OCI-LY1 (cell line): ENCODE results near the gene CYB5RL.

Experiments used
- EZH2 ChIP-seq: fragments of 200-600 bp; sonication (generic), shearing (Covaris generic); IDR thresholded peaks from 2 replicates; pipeline ENCODE4 v1.8.0; 2017; ENCODE audit warnings: borderline replicate concordance, mixed run types, mild to moderate bottlenecking, antibody characterized with exemption, low read length, moderate library complexity, mixed read lengths
- TF ChIP-seq, protein P1 (sequence below): fragments of 200-600 bp; sonication (generic), shearing (Covaris generic); IDR thresholded peaks from 2 replicates; pipeline ENCODE4 v1.5.1; 2017; ENCODE audit warnings: mild to moderate bottlenecking, antibody characterized with exemption, low read length, moderate library complexity, mixed read lengths

DNA sequence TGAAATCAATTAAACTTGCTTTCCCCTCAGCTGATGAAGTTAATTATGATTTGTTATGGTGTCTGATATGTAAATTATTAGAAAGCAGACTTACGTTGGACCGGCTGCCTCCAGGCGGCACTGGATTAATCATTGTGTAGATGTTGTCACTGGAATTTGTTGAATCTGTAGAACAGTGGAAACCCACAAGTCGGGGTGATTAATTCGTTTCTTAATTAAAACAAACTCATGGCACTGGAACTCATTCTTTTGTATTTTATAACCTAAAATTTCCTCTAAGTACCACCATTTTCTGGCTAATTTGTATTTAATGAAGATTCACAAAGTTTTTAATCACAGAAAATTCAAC, 39.2 kb upstream of the CYB5RL start:
- TF ChIP-seq, protein P1, sequence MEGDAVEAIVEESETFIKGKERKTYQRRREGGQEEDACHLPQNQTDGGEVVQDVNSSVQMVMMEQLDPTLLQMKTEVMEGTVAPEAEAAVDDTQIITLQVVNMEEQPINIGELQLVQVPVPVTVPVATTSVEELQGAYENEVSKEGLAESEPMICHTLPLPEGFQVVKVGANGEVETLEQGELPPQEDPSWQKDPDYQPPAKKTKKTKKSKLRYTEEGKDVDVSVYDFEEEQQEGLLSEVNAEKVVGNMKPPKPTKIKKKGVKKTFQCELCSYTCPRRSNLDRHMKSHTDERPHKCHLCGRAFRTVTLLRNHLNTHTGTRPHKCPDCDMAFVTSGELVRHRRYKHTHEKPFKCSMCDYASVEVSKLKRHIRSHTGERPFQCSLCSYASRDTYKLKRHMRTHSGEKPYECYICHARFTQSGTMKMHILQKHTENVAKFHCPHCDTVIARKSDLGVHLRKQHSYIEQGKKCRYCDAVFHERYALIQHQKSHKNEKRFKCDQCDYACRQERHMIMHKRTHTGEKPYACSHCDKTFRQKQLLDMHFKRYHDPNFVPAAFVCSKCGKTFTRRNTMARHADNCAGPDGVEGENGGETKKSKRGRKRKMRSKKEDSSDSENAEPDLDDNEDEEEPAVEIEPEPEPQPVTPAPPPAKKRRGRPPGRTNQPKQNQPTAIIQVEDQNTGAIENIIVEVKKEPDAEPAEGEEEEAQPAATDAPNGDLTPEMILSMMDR = no peak
- no peak for TF ChIP-seq EZH2
